Measurements from ENCODE around the gene REPS1. TPM values are rescaled to one million over a fixed set of nuclear protein-coding genes. Genes with fewer than 3 reads are reported as not detected.
"Not testable (repeated sequence)": the region's sequence is repeated elsewhere in the genome, so short reads cannot be mapped to it uniquely, and the experiment has no call there.

Gene REPS1, protein sequence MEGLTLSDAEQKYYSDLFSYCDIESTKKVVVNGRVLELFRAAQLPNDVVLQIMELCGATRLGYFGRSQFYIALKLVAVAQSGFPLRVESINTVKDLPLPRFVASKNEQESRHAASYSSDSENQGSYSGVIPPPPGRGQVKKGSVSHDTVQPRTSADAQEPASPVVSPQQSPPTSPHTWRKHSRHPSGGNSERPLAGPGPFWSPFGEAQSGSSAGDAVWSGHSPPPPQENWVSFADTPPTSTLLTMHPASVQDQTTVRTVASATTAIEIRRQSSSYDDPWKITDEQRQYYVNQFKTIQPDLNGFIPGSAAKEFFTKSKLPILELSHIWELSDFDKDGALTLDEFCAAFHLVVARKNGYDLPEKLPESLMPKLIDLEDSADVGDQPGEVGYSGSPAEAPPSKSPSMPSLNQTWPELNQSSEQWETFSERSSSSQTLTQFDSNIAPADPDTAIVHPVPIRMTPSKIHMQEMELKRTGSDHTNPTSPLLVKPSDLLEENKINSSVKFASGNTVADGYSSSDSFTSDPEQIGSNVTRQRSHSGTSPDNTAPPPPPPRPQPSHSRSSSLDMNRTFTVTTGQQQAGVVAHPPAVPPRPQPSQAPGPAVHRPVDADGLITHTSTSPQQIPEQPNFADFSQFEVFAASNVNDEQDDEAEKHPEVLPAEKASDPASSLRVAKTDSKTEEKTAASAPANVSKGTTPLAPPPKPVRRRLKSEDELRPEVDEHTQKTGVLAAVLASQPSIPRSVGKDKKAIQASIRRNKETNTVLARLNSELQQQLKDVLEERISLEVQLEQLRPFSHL
- 10 to 100 TPM; 41.9 to 45.6 TPM for total RNA-seq

DNA sequence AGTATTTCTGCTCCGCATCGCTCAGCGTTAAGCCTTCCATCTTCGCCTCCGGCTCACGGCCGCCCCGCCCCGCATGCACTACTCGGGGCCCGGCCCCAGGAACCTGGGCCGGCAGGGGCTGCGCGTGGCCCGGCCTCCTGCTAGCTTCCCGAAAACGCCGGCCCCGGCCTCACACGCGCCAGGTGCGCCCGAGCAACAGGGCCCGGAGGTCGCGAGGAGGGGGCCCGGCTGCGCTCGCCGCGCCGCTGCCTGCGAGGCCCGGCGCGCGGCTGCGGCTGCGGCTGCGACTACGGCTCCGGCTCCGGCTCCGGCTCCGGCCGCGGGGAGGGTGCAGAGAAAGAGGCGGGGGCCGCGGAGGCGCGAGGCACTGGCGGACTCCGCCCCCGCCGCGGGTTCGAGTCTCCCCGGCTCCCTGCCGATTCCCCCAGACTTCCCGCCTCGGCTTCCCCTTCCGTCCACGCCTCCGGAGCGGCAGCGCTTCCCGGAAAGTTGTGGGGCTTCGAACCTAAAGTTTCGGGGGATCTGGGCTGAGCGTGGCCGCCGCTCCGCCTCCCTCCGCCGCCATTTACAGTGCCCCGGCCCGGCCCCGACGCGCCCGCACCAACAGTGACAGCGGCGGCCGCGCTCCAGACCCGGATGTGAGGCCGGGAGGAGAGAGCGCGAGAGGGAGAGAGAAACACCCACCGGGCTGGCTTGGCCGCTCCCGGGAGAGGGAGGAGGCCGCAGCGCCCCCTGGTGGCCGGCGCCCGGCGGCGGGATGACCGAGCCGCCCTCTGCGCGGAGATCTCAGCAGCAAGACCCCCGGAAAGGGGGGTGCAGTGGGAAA is at the start of gene REPS1:
Gene REPS1 (minus strand): TSS at position 611 of the 826 bp plus-strand sequence. CDS start 571 bp downstream, at position 40.
- Mint-ChIP-seq H3K4me3 (peak within 1 kb of the TSS; percentile 88), H3K9me3 (no peaks in the 10 kb centered on the region), H3K27ac (peak within 1 kb of the TSS; percentile 88), H3K36me3 (ENCODE audit: low read depth) (no peaks in the 10 kb centered on the region), H3K4me1 (peaks cover 7% of the 10 kb centered on the region), H3K27me3 (no peaks in the 10 kb centered on the region)
- POLR2A ChIA-PET, result interaction anchor here (0.8 to 3.6 kb wide), 18 partner anchors 11 to 543 kb away, joined by 3 to 24 read pairs (median 4); partner anchors contain the start of genes ABRACL and CCDC28A
- CTCF ChIA-PET, result interaction anchor here (0.7 to 2.0 kb wide), 13 partner anchors 11 to 184 kb away, joined by 3 to 8 read pairs (median 4); no protein-coding TSS in a partner anchor
- peak; percentile 90 for DNase-seq

DNA sequence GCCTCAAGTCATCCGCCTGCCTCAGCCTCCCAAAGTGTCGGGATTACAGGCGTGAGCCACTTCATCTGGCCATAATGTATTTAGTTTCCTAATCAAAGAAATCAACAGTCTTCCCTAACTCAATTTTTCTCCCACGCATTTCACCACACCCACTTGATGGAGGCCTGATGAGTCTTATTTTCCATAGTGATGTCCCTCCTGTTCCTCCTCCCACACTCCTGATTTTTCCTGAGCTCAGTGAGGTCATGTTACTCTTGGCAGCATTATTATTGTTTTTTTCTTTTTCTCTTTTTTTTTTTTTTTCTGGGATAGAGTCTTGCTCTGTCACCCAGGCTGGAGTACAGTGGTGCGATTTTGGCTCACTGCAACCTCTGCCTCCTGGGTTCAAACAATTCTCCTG is 49.4 kb upstream of the REPS1 start:
- CTCF ChIA-PET, result no interaction called here

DNA sequence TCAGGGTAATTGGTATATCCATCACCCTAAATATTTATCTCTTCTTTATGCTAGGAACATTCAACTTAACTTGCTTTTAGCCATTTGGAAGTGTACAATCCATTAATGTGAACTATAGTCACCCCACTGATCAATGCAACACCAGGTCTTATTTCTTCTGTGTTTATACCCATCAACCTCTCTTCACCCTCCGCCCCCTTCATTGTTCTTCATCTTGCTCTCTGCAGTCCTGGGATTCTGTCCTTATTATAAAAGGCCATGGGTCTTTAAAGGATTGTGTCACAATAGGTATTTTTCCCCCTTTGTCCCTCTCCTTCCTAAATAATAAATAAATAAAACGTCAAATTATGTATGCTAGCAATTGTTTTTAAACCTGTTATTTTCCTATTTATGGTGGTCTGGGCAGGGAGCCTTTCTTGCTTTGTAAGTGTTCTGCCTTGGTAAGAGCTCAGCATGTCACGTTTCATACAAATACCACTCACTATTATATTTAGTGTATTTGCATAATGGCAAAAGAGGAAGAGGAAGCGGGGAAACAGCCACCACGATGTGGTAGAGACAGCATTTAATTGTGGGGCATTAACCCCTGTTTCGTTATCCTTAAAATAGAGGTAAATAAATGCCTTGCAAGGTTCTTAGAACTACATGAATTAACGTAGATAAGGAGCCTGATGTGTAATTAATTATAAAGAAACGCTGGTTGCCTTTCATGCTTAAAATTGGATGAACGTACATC is 42.3 kb upstream of the REPS1 start:
- H3K27me3 Mint-ChIP-seq, result no peaks in the 10 kb centered on the region
- POLR2A ChIA-PET, result interaction anchor here (1.0 to 4.9 kb wide), 13 partner anchors 8 to 500 kb away, joined by 3 to 37 read pairs (median 6); partner anchors contain the start of genes CCDC28A, CITED2 and REPS1
- H3K4me3 Mint-ChIP-seq, result no peak overlapping the region
- CTCF ChIA-PET, result interaction anchor here (1.0 to 2.9 kb wide), 4 partner anchors 95 to 220 kb away, joined by 4 to 8 read pairs (median 6); no protein-coding TSS in a partner anchor
- H3K27ac Mint-ChIP-seq, result no peak overlapping the region
- no peaks in the 10 kb centered on the region for H3K9me3 Mint-ChIP-seq
- DNase-seq, result peak; percentile 63
- peaks cover 28% of the 10 kb centered on the region for H3K36me3 Mint-ChIP-seq (ENCODE audit: low read depth)
- peaks cover 27% of the 10 kb centered on the region for H3K4me1 Mint-ChIP-seq

More for the DNA sequence above, 49.4 kb upstream of the REPS1 start:
- H3K27ac Mint-ChIP-seq, result no peak overlapping the region
- DNase-seq, result no peak
- H3K27me3 Mint-ChIP-seq, result no peaks in the 10 kb centered on the region
- H3K9me3 Mint-ChIP-seq, result no peaks in the 10 kb centered on the region
- POLR2A ChIA-PET, result no interaction called here
- peaks cover 22% of the 10 kb centered on the region for H3K4me1 Mint-ChIP-seq
- peaks cover 82% of the 10 kb centered on the region for H3K36me3 Mint-ChIP-seq (ENCODE audit: low read depth)
- no peak overlapping the region for H3K4me3 Mint-ChIP-seq

DNA sequence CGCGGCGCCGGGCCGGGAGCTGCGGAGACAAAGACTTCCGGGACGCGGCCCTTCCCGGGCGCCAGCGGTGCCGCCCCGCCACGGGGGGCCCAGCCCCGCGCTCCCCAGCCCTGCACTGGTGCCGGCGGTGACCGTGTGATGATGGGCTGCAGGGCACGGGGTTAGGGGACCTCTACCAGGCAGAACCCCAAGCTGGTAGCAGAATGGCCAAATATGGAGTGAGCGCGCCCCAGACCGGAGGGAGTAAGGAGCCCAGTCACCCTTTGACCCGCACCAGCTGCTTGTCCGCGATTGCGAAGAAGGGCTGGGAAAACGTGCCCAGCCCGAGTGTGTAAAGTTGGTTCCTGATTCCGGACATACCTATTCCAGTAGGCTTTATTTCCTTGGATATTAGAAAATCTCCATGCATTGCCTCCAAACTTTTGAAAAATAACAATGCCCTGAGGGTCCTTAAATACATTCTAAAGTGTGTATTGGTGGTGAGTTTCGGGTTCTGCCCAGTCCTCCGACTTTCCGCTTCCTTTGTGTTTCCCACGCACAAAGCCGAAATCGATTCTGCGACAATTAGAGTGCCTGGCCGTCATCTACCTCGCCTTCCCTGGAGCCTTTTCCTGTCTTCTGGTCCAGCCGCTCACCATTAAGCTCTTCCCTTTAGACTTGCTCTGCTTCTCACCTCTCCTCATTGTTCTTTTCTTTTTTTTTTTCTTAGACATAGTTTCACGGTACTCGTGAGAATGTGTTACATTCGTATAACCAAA is 41.6 kb upstream of the REPS1 start:
- no peaks in the 10 kb centered on the region for H3K9me3 Mint-ChIP-seq
- H3K36me3 Mint-ChIP-seq (ENCODE audit: low read depth), result peaks cover 22% of the 10 kb centered on the region
- H3K27me3 Mint-ChIP-seq, result no peaks in the 10 kb centered on the region
- POLR2A ChIA-PET, result interaction anchor here (0.7 to 4.9 kb wide), 25 partner anchors 9 to 505 kb away, joined by 3 to 37 read pairs (median 4); partner anchors contain the start of genes CCDC28A, CITED2, REPS1 and TXLNB
- peaks cover 27% of the 10 kb centered on the region for H3K4me1 Mint-ChIP-seq
- CTCF ChIA-PET, result interaction anchor here (0.8 to 2.9 kb wide), 5 partner anchors 96 to 221 kb away, joined by 3 to 8 read pairs (median 4); no protein-coding TSS in a partner anchor
- peak overlapping the region; percentile 91 for H3K4me3 Mint-ChIP-seq
- no peak overlapping the region for H3K27ac Mint-ChIP-seq
- peak; percentile 35 for DNase-seq

DNA sequence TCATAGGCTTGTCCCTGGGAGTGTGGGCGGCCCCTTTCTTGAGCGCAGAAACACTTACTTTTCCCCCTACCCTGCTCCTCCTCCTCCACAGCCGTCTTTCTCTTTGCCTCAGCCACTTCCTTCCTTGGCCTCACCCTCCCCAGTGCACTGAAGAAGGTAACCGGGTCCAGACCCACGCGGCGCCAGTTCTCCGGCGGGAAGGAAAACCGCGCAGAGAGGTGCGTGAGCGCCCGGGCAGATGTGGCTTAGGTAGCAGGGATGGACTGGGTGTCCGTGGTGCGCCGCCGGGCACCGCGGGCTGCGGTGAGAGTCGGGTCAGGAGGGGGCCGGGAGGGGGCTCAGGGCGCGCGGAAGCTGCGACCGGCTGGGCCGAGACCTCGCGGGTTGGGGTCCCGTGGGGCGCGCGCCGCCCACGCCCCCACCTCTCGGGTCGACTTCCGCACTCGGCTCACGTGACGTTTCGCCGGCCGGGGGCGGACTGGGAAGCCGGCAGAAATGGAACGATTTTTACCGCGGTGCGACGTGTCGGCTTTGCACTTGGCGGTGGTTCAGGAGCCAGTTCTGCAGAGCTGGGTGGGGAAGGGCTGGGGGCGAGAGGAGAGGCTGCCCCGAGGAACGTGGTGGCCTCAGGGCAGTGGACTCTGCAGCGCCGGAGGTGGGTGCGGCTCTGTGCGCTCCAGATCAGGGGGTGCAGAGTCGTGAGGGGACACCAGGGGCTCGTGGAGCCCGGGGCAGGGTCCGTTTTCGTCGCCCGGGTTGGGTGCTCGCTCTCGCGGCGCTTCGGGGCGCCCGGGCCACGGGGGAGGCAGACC is 40.8 kb upstream of the REPS1 start, which contains the start of gene ABRACL:
Gene ABRACL (plus strand): TSS at position 88 of the 812 bp plus-strand sequence. CDS start 5,416 bp downstream, outside the sequence.
- Mint-ChIP-seq H3K36me3 (ENCODE audit: low read depth) (peaks cover 14% of the 10 kb centered on the region), H3K4me3 (peak within 1 kb of the TSS; percentile 91), H3K9me3 (no peaks in the 10 kb centered on the region), H3K27ac (peak within 1 kb of the TSS; percentile 75), H3K4me1 (peaks cover 25% of the 10 kb centered on the region), H3K27me3 (no peaks in the 10 kb centered on the region)
- ChIA-PET CTCF (interaction anchor here (0.8 to 2.9 kb wide), 4 partner anchors 103 to 222 kb away, joined by 3 to 8 read pairs (median 6); no protein-coding TSS in a partner anchor), POLR2A (interaction anchor here (0.7 to 4.9 kb wide), 25 partner anchors 9 to 505 kb away, joined by 3 to 37 read pairs (median 4); partner anchors contain the start of genes CCDC28A, CITED2, REPS1 and TXLNB)
- DNase-seq, result peak; percentile 83

DNA sequence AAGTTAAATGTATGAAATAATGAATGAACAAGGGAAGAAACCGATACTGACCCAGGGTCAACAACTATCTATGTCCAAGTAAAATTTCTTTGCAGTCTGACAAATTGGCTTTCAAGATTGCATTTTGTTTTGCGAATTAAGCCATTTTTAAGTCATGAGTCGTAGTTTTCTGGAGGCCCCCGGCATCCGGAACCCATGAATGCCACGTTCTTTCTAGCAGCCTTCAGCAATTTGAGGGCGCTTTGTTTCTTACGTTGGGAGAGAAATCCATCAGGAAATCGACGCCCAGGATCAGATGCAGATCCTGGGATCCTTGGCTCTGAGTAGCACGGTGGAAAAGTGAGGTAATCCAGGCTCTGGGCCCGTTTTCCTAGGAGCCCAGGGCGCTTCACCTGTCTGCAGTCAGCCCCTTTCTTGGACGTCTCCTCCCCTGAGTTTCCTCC is 40.2 kb upstream of the REPS1 start:
- Mint-ChIP-seq H3K27ac (peak overlapping the region; percentile 75), H3K4me1 (peaks cover 20% of the 10 kb centered on the region), H3K9me3 (no peaks in the 10 kb centered on the region), H3K27me3 (no peaks in the 10 kb centered on the region), H3K36me3 (ENCODE audit: low read depth) (peaks cover 7% of the 10 kb centered on the region), H3K4me3 (peak overlapping the region; percentile 91)
- DNase-seq, result no peak
- CTCF ChIA-PET, result no interaction called here
- POLR2A ChIA-PET, result interaction anchor here (1.0 to 4.9 kb wide), 12 partner anchors 12 to 506 kb away, joined by 3 to 37 read pairs (median 6); partner anchors contain the start of genes CITED2, REPS1 and TXLNB

DNA sequence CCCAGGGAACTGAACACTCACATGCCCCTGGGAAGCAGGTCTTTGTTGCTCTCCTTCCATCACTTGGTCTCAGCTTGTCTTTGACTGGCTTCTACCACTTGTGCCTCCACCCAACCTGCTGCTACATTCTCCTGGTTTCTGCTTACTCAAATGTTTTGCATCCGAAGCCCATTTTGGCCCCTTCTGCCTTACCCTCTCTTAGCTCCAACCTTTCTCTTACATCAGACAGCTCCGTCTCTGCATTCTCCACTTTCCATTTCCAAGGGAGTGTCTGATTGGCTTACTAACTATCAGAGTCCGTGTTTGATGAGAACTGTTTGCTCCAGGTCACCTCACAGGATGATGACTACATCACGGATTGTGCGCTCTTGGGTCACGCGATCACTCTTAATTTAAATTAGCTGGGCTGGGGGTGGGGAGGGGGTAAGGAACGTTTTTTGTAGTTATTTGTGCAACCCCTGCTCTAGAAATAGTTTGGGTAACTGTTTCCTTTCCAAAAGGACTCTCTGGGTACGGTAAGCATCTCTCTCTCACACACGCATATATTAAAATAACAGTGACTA is 39.6 kb upstream of the REPS1 start:
- POLR2A ChIA-PET, result interaction anchor here (0.6 to 4.9 kb wide), 12 partner anchors 9 to 346 kb away, joined by 3 to 37 read pairs (median 3); partner anchors contain the start of genes CITED2 and REPS1
- H3K36me3 Mint-ChIP-seq (ENCODE audit: low read depth), result peaks cover 2% of the 10 kb centered on the region

DNA sequence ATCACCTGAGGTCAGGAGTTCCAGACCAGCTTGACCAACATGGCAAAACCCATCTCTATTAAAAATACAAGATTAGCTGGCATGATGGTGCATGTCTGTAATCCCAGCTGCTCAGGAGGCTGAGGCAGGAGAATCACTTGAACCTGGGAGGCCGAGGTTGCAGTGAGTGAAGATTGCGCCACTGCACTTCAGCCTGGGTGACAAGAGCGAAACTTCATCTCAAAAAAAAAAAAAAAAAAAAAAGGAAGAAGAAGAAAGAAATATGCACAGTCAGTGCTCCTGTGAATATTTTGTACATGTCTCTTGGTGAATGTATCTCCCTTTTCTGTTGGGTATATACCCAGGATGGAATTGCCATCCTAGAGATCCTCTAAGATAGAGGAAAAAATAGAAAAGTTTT is 37.4 kb upstream of the REPS1 start:
- peaks cover 10% of the 10 kb centered on the region for H3K4me1 Mint-ChIP-seq
- not testable (repeated sequence) for H3K9me3 Mint-ChIP-seq; DNase-seq; H3K4me3 Mint-ChIP-seq; H3K27me3 Mint-ChIP-seq; H3K27ac Mint-ChIP-seq; H3K36me3 Mint-ChIP-seq (ENCODE audit: low read depth)
- ChIA-PET POLR2A (interaction anchor here (0.8 kb wide), 1 partner anchor 37 kb away, joined by 3 read pairs; the partner anchor contains the start of gene REPS1), CTCF (interaction anchor here (0.7 kb wide), 1 partner anchor 33 kb away, joined by 4 read pairs; no protein-coding TSS in a partner anchor)

More for the DNA sequence above, 39.6 kb upstream of the REPS1 start:
- peaks cover 15% of the 10 kb centered on the region for H3K4me1 Mint-ChIP-seq
- H3K27ac Mint-ChIP-seq, result peak overlapping the region; percentile 75
- DNase-seq, result peak; percentile 53
- H3K4me3 Mint-ChIP-seq, result peak overlapping the region; percentile 91
- no peaks in the 10 kb centered on the region for H3K27me3 Mint-ChIP-seq
- CTCF ChIA-PET, result interaction anchor here (0.9 kb wide), 2 partner anchors 39 to 212 kb away, joined by 4 to 8 read pairs; no protein-coding TSS in a partner anchor
- H3K9me3 Mint-ChIP-seq, result no peaks in the 10 kb centered on the region

DNA sequence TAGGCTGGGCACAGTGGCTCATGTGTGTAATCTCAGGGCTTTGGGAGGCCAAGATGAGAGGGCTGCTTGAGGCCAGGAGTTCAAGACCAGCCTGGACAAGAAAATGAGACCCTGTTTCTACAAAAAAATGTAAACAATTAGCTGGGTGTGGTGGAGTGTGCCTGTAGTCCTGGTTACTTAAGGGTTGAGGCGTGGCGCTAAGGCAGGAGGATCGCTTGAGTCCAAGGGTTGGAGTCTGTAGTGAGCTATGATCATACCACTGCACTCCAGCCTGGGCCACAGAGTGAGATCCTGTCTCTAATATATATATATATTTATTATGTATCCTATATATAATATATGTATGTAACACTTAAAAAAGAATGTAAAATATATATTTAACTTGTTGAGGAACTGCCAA is 32.6 kb upstream of the REPS1 start:
- H3K9me3 Mint-ChIP-seq, result no peaks in the 10 kb centered on the region
- H3K4me1 Mint-ChIP-seq, result no peaks in the 10 kb centered on the region
- H3K27ac Mint-ChIP-seq, result no peak overlapping the region
- no peaks in the 10 kb centered on the region for H3K36me3 Mint-ChIP-seq (ENCODE audit: low read depth)
- H3K27me3 Mint-ChIP-seq, result peaks cover 2% of the 10 kb centered on the region
- CTCF ChIA-PET, result no interaction called here
- POLR2A ChIA-PET, result interaction anchor here (1.0 kb wide), 1 partner anchor 9 kb away, joined by 3 read pairs; no protein-coding TSS in a partner anchor
- DNase-seq, result no peak
- H3K4me3 Mint-ChIP-seq, result no peak overlapping the region

DNA sequence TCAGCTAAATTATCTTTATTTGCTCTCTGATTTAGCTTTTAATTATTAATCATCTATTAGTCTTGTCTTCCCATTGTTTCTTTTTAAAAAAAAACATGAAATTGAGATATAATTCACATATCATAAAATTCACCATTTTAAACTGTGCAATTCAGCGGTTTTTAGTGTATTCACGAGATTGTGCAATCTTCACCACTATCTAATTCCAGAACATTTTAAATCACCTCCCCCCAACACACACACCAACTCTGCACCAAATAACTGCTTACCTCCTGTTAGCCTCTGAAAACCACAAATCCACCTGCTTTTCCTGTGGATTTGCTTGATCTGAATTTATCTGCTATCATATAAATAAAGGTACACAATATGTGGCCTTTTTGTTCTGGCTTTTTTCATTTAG is 31.7 kb upstream of the REPS1 start:
- CTCF ChIA-PET, result no interaction called here
- H3K9me3 Mint-ChIP-seq, result no peaks in the 10 kb centered on the region
- no peaks in the 10 kb centered on the region for H3K4me1 Mint-ChIP-seq
- no peak overlapping the region for H3K4me3 Mint-ChIP-seq
- H3K36me3 Mint-ChIP-seq (ENCODE audit: low read depth), result no peaks in the 10 kb centered on the region
- H3K27me3 Mint-ChIP-seq, result peaks cover 2% of the 10 kb centered on the region
- POLR2A ChIA-PET, result interaction anchor here (1.0 kb wide), 1 partner anchor 10 kb away, joined by 3 read pairs; no protein-coding TSS in a partner anchor
- H3K27ac Mint-ChIP-seq, result no peak overlapping the region
- DNase-seq, result no peak

Data from activated CD4-positive, alpha-beta memory T cell treated with anti-CD3 and anti-CD28 coated beads, Interleukin-2, amount 10 ng/mL, durations not matched to agents 7 days and 5 days (primary cell).